Neuronal stem cell (in vitro differentiated cells): ENCODE measurements around the gene TMEM50B.

Source experiments
- DNase-seq: peaks from one replicate; pipeline ENCODE4 v3.0.0-alpha.2; 2013; ENCODE audit warnings: low spot score
- H2AFZ ChIP-seq: one replicate; pipeline ENCODE4 v1.6.1; 2013; ENCODE audit warnings: mild to moderate bottlenecking, low read length, inconsistent platforms
- H2AK5ac ChIP-seq: 2 replicates; pipeline ENCODE4 v1.6.1; 2013; ENCODE audit warnings: low read depth, mild to moderate bottlenecking, inconsistent platforms, low read length, moderate library complexity, mixed read lengths
- H2BK120ac ChIP-seq: 2 replicates; pipeline ENCODE4 v1.6.1; 2013; ENCODE audit warnings: low read depth, mild to moderate bottlenecking, inconsistent platforms, low read length, moderate library complexity, mixed read lengths
- H2BK12ac ChIP-seq: one replicate; pipeline ENCODE4 v1.6.1; 2013; ENCODE audit warnings: low read length, inconsistent platforms
- H2BK15ac ChIP-seq: 2 replicates; pipeline ENCODE4 v1.6.1; 2013; ENCODE audit warnings: mild to moderate bottlenecking, low read length, inconsistent platforms, mixed read lengths
- H2BK5ac ChIP-seq: one replicate; pipeline ENCODE4 v1.6.1; 2013; ENCODE audit warnings: inconsistent platforms, mild to moderate bottlenecking, low read length, moderate library complexity
- H3K14ac ChIP-seq: one replicate; pipeline ENCODE4 v1.6.1; 2013; ENCODE audit warnings: low read length, inconsistent platforms
- H3K18ac ChIP-seq: 2 replicates; pipeline ENCODE4 v1.6.1; 2013; ENCODE audit warnings: low read length, inconsistent platforms
- H3K23ac ChIP-seq: 2 replicates; pipeline ENCODE4 v1.6.1; 2013; ENCODE audit warnings: low read depth, mild to moderate bottlenecking, mixed read lengths, low read length, inconsistent platforms; ENCODE audit not compliant: poor library complexity
- H3K27ac ChIP-seq: replicated peaks from 3 replicates; pipeline ENCODE4 v1.5.1; 2013; ENCODE audit warnings: low read length, inconsistent platforms
- H3K27me3 ChIP-seq, 3 experiments: 2 replicates each; pipeline ENCODE4 v1.6.1; 2013; ENCODE audit warnings: low read length in 3 of 3, mild to moderate bottlenecking in 2 of 3, inconsistent platforms in 1 of 3, low read depth in 1 of 3, mixed read lengths in 1 of 3, moderate library complexity in 1 of 3; ENCODE audit not compliant: control insufficient read depth in 3 of 3, insufficient read depth in 3 of 3
- H3K36me3 ChIP-seq, 2 donors: replicated peaks in 1 of 2; 2 replicates each; pipeline ENCODE4 v1.6.1; 2013; ENCODE audit warnings: low read length in 2 of 2; ENCODE audit not compliant: control insufficient read depth in 2 of 2, insufficient read depth in 2 of 2
- H3K4ac ChIP-seq: 2 replicates; pipeline ENCODE4 v1.6.1; 2013; ENCODE audit warnings: inconsistent platforms, mild to moderate bottlenecking, low read length, moderate library complexity
- H3K4me1 ChIP-seq, 2 donors: 1 replicate in 1 of 2; 2 replicates in 1 of 2; pipeline ENCODE4 v1.6.1; 2013; ENCODE audit warnings: low read length in 2 of 2, low read depth in 1 of 2; ENCODE audit not compliant: control insufficient read depth in 2 of 2, insufficient read depth in 1 of 2
- H3K4me2 ChIP-seq: one replicate; pipeline ENCODE4 v1.6.1; 2013; ENCODE audit warnings: mild to moderate bottlenecking, low read length, inconsistent platforms; ENCODE audit not compliant: insufficient read depth, poor library complexity, severe bottlenecking
- H3K4me3 ChIP-seq, 2 donors: 2 replicates each; pipeline ENCODE4 v1.5.1; 2013; ENCODE audit warnings: low read length in 2 of 2, mild to moderate bottlenecking in 2 of 2, inconsistent platforms in 1 of 2, moderate library complexity in 1 of 2
- H3K79me1 ChIP-seq: one replicate; pipeline ENCODE4 v1.6.1; 2013; ENCODE audit warnings: low read depth, mild to moderate bottlenecking, inconsistent platforms, low read length, moderate library complexity
- H3K9ac ChIP-seq: one replicate; pipeline ENCODE4 v1.6.1; 2013; ENCODE audit warnings: mild to moderate bottlenecking, low read depth, low read length, inconsistent platforms; ENCODE audit not compliant: poor library complexity
- H3K9me3 ChIP-seq, 2 donors: replicated peaks in 1 of 2; 2 replicates each; pipeline versions ENCODE3 to v1.6.1; 2013; ENCODE audit warnings: low read length in 2 of 2, mild to moderate bottlenecking in 2 of 2, inconsistent platforms in 1 of 2, low read depth in 1 of 2, mixed read lengths in 1 of 2, moderate library complexity in 1 of 2; ENCODE audit not compliant: control insufficient read depth in 2 of 2, insufficient read depth in 1 of 2
- H4K8ac ChIP-seq: one replicate; pipeline ENCODE4 v1.6.1; 2013; ENCODE audit warnings: low read depth, mild to moderate bottlenecking, inconsistent platforms, low read length, moderate library complexity
- H4K91ac ChIP-seq: one replicate; pipeline ENCODE4 v1.6.1; 2013; ENCODE audit warnings: low read length, low read depth, mild to moderate bottlenecking, inconsistent platforms; ENCODE audit not compliant: poor library complexity
- WGBS, 2 donors: extraction: QIAGEN DNeasy Blood & Tissue Kit; methylation state at CpG; one replicate each; pipeline ENCODE4 v1.1.7; 2013; ENCODE audit warnings: missing lambda C conversion rate in 2 of 2, mixed read lengths in 1 of 2; ENCODE audit not compliant: insufficient read length in 2 of 2, insufficient replicate concordance in 1 of 2; ENCODE audit errors: extremely low coverage in 2 of 2; 5-methylcytosine and 5-hydroxymethylcytosine counted together

The TMEM50B gene

DNA sequence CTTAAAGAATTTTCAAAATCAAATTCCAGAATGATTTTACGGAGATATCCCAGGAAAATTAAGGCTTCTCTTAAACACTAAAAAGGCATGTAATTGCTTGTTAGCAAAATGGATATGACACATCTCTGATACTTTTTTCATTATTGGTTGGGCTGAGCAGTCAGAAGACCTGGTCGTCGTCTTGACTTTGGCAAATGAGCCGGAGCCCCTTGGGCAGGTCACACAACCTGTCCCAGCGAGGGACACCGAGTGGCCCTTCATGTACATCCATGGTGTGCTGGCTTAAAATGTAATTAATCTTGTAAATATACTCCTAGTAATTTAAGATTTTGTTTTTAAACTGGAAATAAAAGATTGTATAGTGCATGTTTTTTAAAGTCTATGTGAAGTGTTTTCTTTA lies 42.6 kb downstream of the TMEM50B start:
- Histone ChIP-seq H3K18ac (no peak overlapping the region), H4K91ac (no peak overlapping the region), H2BK120ac (no peak overlapping the region), H3K79me1 (no peaks in the 10 kb centered on the region), H2BK15ac (no peak overlapping the region), H3K27me3 (no peaks in the 10 kb centered on the region), H2BK12ac (no peak overlapping the region), H2BK5ac (no peak overlapping the region), H3K4me1 (peaks cover 0 to 7% of the 10 kb centered on the region in 2 donors), H3K4me3 (no peak overlapping the region), H3K27ac (no peak overlapping the region), H3K4ac (no peak overlapping the region), H3K23ac (no peak overlapping the region), H3K4me2 (no peak overlapping the region), H3K36me3 (peaks cover 29 to 63% of the 10 kb centered on the region in 2 donors), H3K9me3 (no peaks in the 10 kb centered on the region), H2AFZ (no peak overlapping the region), H2AK5ac (no peak overlapping the region), H3K14ac (no peak overlapping the region), H3K9ac (no peak overlapping the region), H4K8ac (no peak overlapping the region)
- WGBS, 2 donors = no CpG with 5 or more reads among the region's 6 CpGs
- DNase-seq = no peak

DNA sequence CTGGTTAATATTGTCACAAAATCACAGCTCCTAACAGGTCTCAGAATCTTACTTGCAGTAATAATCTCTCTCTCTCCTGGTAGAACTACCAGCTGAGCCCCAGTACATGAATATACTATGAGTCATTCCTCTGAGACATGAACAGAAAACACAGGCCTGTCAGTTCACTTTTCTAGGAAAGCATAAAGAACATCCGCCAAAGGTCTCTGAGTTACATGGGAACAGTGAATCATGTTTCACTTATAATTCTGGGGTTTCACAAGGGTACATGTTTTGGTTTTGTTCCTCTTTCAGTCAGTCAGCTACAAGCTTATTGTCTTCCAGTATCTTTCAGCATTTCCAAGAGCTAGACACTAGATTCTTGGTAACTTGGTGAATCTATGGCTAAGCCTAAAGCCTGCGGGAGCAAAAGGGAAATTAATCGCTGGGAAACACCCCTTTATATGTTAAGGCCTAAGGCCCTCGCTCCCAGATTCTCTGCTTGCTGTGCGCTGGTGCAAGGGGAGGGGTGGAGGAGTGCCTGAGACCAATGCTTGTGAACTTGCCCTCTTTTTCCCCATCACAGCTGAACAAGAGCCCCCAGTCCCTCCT lies 44.9 kb downstream of the TMEM50B start:
- no peak overlapping the region for H3K14ac ChIP-seq
- no peak overlapping the region for H3K4me2 ChIP-seq
- no peak overlapping the region for H3K9ac ChIP-seq
- no peak overlapping the region for H2AFZ ChIP-seq
- no peak overlapping the region for H3K4ac ChIP-seq
- no peak overlapping the region for H3K23ac ChIP-seq
- DNase-seq = no peak
- H3K27ac ChIP-seq = no peak overlapping the region
- H4K91ac ChIP-seq = no peak overlapping the region
- peaks cover 0 to 2% of the 10 kb centered on the region in 2 donors for H3K9me3 ChIP-seq
- H3K18ac ChIP-seq = no peak overlapping the region
- no CpG with 5 or more reads among the region's 5 CpGs for WGBS, 2 donors
- no peak overlapping the region for H2BK15ac ChIP-seq
- no peak overlapping the region for H2BK5ac ChIP-seq
- peaks cover 0 to 7% of the 10 kb centered on the region in 2 donors for H3K4me1 ChIP-seq
- H2AK5ac ChIP-seq = no peak overlapping the region
- H2BK12ac ChIP-seq = no peak overlapping the region
- H3K79me1 ChIP-seq = no peaks in the 10 kb centered on the region
- H3K27me3 ChIP-seq = no peaks in the 10 kb centered on the region
- H4K8ac ChIP-seq = no peak overlapping the region
- no peak overlapping the region for H3K4me3 ChIP-seq
- no peak overlapping the region for H2BK120ac ChIP-seq
- H3K36me3 ChIP-seq = peaks cover 36 to 85% of the 10 kb centered on the region in 2 donors

GRCh38 chr21:33433425-33434114 lies 46.2 kb downstream of the TMEM50B start:
- Histone ChIP-seq H4K8ac (no peak overlapping the region), H3K14ac (no peak overlapping the region), H3K27ac (no peak overlapping the region), H2BK15ac (no peak overlapping the region), H3K4me3 (no peak overlapping the region), H3K36me3 (peaks cover 44 to 93% of the 10 kb centered on the region in 2 donors), H3K18ac (no peak overlapping the region), H2BK12ac (no peak overlapping the region), H2BK5ac (no peak overlapping the region), H3K79me1 (no peaks in the 10 kb centered on the region), H2BK120ac (no peak overlapping the region), H3K9me3 (peaks cover 0 to 2% of the 10 kb centered on the region in 2 donors), H2AFZ (no peak overlapping the region), H3K23ac (no peak overlapping the region), H3K27me3 (no peaks in the 10 kb centered on the region), H3K4me2 (no peak overlapping the region), H3K4me1 (peaks cover 0 to 7% of the 10 kb centered on the region in 2 donors), H3K9ac (peak overlapping the region; percentile 27), H2AK5ac (no peak overlapping the region), H4K91ac (no peak overlapping the region), H3K4ac (no peak overlapping the region)
- DNase-seq = no peak
- WGBS, 2 donors = 100% methylated on average over 1 of the region's 8 CpGs; no CpG with 5 or more reads in 1 of the 2 donors

DNA sequence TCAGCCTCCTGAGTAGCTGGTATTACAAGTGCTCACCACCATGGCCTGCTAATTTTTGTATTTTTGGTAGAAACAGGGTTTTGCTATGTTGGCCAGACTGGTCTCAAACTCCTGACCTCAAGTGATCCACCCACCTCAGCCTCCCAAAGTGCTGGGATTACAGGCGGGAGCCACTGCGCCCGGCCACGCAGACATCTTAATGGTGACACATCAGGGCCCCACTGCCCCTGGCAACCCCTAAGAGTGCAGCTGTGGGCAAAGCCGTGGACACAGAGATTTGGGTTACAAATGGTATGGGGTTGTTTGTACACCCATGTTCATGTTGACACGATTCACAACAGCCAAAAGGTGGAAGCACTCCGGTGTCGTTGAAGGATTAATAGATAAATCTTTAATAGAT lies 46.8 kb downstream of the TMEM50B start:
- Histone ChIP-seq H3K36me3 (peaks cover 46 to 94% of the 10 kb centered on the region in 2 donors), H3K27ac (no peak overlapping the region), H3K4me2 (no peak overlapping the region), H3K27me3 (no peaks in the 10 kb centered on the region), H2AFZ (no peak overlapping the region), H3K23ac (no peak overlapping the region), H2BK12ac (no peak overlapping the region), H3K4ac (no peak overlapping the region), H2AK5ac (no peak overlapping the region), H4K91ac (no peak overlapping the region), H2BK120ac (no peak overlapping the region), H4K8ac (no peak overlapping the region), H3K9ac (no peak overlapping the region), H3K18ac (no peak overlapping the region), H3K4me1 (peaks cover 0 to 7% of the 10 kb centered on the region in 2 donors), H3K4me3 (no peak overlapping the region), H2BK15ac (no peak overlapping the region), H3K14ac (no peak overlapping the region), H3K9me3 (peaks cover 0 to 2% of the 10 kb centered on the region in 2 donors), H2BK5ac (no peak overlapping the region), H3K79me1 (no peaks in the 10 kb centered on the region)
- DNase-seq = no peak
- no CpG with 5 or more reads among the region's 8 CpGs for WGBS, 2 donors
